HepG2 (cell line): ENCODE measurements around the gene SLC27A2. TPM values are rescaled to one million over a fixed set of nuclear protein-coding genes. Genes with fewer than 3 reads are reported as not detected.

Experiments
- ATAC-seq: fragments of 200-7000 bp; cut with Tn5 transposase; 3 replicates; pipeline ENCODE4 v1.9.1; 2020; ENCODE audit warnings: mild to moderate bottlenecking, moderate library complexity
- BruUV-seq: library from RNA; stranded (reverse); fragments of 400-500 nt; replicated peaks from 2 replicates; lab custom pipeline; 2021; lab: Mats Ljungman, UMichigan
- CTCF ChIA-PET: fragments of 300-600 bp; formaldehyde crosslinking; extraction: SDS; loops from one replicate; lab custom pipeline; 2021; ENCODE audit warnings: low total read pairs, inconsistent platforms, low intra/inter-chr PET ratio; lab: Yijun Ruan, JAX
- POLR2A ChIA-PET: fragments of 350-600 bp; sonication (Branson Sonifier 250); formaldehyde crosslinking; loops from one replicate; lab custom pipeline; 2020; ENCODE audit warnings: antibody characterized with exemption, inconsistent platforms; lab: Yijun Ruan, JAX
- DNase-seq: peaks from one replicate; pipeline ENCODE4 v3.0.0-alpha.2; 2015; ENCODE audit warnings: low spot score
- FAIRE-seq: peaks from 3 replicates; lab custom pipeline; 2011; peaks lifted over from hg19 to GRCh38; lab: Jason Lieb, UNC
- H2AFZ ChIP-seq: one replicate; pipeline ENCODE4 v1.6.1; 2011; ENCODE audit warnings: low read length, inconsistent platforms
- H3K27ac ChIP-seq: fragments of 300-600 bp; 3 replicates; pipeline ENCODE4 v1.8.0; 2011; ENCODE audit warnings: mixed run types, mild to moderate bottlenecking, mixed read lengths, low read length, inconsistent platforms; ENCODE audit not compliant: insufficient read depth; ENCODE audit errors: extremely low read length
- H3K27me3 ChIP-seq, 2 experiments: fragments of 200-600 bp in 1 of 2; 2 replicates in 1 of 2; 3 replicates in 1 of 2; pipeline versions ENCODE4 v1.6.0 to v1.8.0; 2011; ENCODE audit warnings: low read length in 2 of 2, mild to moderate bottlenecking in 2 of 2, moderate library complexity in 2 of 2, inconsistent platforms in 1 of 2; ENCODE audit not compliant: insufficient read depth in 2 of 2, control insufficient read depth in 1 of 2
- H3K36me3 ChIP-seq, 2 experiments: fragments of 200-600 bp in 1 of 2; replicated peaks in 1 of 2; 2 replicates in 1 of 2; 3 replicates in 1 of 2; pipeline versions ENCODE4 v1.5.1 to v1.8.0; 2011; ENCODE audit warnings: low read length in 2 of 2, inconsistent platforms in 1 of 2; ENCODE audit not compliant: insufficient read depth in 2 of 2, control insufficient read depth in 1 of 2
- H3K4me1 ChIP-seq: 2 replicates; pipeline ENCODE4 v1.5.1; 2012; ENCODE audit warnings: low read length, inconsistent platforms; ENCODE audit not compliant: insufficient read depth
- H3K4me2 ChIP-seq: 2 replicates; pipeline ENCODE4 v1.6.0; 2011; ENCODE audit warnings: low read depth, low read length, inconsistent platforms
- H3K4me3 ChIP-seq, 3 experiments: fragments of 200-600 bp in 1 of 3; sonication (generic), shearing (Covaris generic) in 1 of 3; replicated peaks in 1 of 3; 2 replicates each; pipeline ENCODE4 v1.5.1; 2011 to 2016; ENCODE audit warnings: low read length in 3 of 3, inconsistent platforms in 2 of 3, low read depth in 2 of 3, mild to moderate bottlenecking in 2 of 3, control low read depth in 1 of 3, mixed read lengths in 1 of 3; ENCODE audit not compliant: insufficient read depth in 1 of 3
- H3K79me2 ChIP-seq: one replicate; pipeline ENCODE4 v1.6.1; 2011; ENCODE audit warnings: low read length, inconsistent platforms; ENCODE audit not compliant: insufficient read depth
- H3K9ac ChIP-seq: 2 replicates; pipeline ENCODE4 v1.6.0; 2011; ENCODE audit warnings: mild to moderate bottlenecking, low read depth, low read length, inconsistent platforms; ENCODE audit not compliant: insufficient read depth
- H3K9me3 ChIP-seq: 2 replicates; pipeline ENCODE4 v1.5.1; 2012; ENCODE audit warnings: mild to moderate bottlenecking, low read length
- H4K20me1 ChIP-seq: 2 replicates; pipeline ENCODE4 v1.6.0; 2011; ENCODE audit warnings: inconsistent platforms, mild to moderate bottlenecking, low read length, moderate library complexity; ENCODE audit not compliant: insufficient read depth
- PBX3 ChIP-seq: sonication (generic); formaldehyde crosslinking; IDR thresholded peaks from 2 replicates; pipeline ENCODE4 v1.8.1; 2023; ENCODE audit warnings: missing genetic modification reagents, inconsistent platforms, borderline replicate concordance
- TIGD3 ChIP-seq: sonication (generic); formaldehyde crosslinking; IDR thresholded peaks from 2 replicates; pipeline ENCODE4 v1.5.1; 2020; ENCODE audit warnings: mild to moderate bottlenecking, missing genetic modification reagents, borderline replicate concordance
- ZBTB39 ChIP-seq: sonication (generic); formaldehyde crosslinking; IDR thresholded peaks from 2 replicates; pipeline ENCODE4 v1.5.0; 2020; ENCODE audit warnings: missing genetic modification reagents
- ZMYM4 ChIP-seq: sonication (generic); formaldehyde crosslinking; IDR thresholded peaks from 2 replicates; pipeline ENCODE4 v1.8.1; 2023; ENCODE audit warnings: mild to moderate bottlenecking, missing genetic modification reagents
- ZNF263 ChIP-seq: sonication (generic); formaldehyde crosslinking; IDR thresholded peaks from 2 replicates; pipeline ENCODE4 v1.4.0; 2020; ENCODE audit warnings: missing genetic modification reagents
- ZNF367 ChIP-seq: sonication (generic); formaldehyde crosslinking; IDR thresholded peaks from 2 replicates; pipeline ENCODE4 v1.4.0; 2020; ENCODE audit warnings: missing genetic modification reagents, borderline replicate concordance
- WGBS: methylation state at CpG from one replicate; pipeline ENCODE4 v1.1.6; 2017; ENCODE audit warnings: low lambda C conversion rate; 5-methylcytosine and 5-hydroxymethylcytosine counted together
- in situ Hi-C: cut with HindIII; loops from 2 replicates; pipeline ENCODE4 v1.10.0; 2017; ENCODE audit warnings: low pct_unique_long_range_greater_than_20kb; ENCODE audit not compliant: extremely low pct_ligation_motif_present
- intact Hi-C: fragments of 100-400 bp; cut with micrococcal nuclease; formaldehyde crosslinking; loops from one replicate; pipeline ENCODE4 v1.10.0; 2022; ENCODE audit not compliant: unreplicated experiment
- polyA plus RNA-seq, 8 experiments: library from polyadenylated mRNA; depleted of rRNA in 3 of 8; stranded (reverse) in 7 of 8; unstranded in 1 of 8; fragments of >200 nt; fragmentation: Illumina TruSeq in 4 of 8; extraction: Trizol in 4 of 8; gene quantifications; 2 replicates each; pipeline versions ENCODE4 v1.2.1 to v1.2.3, GENCODE V29; 2011 to 2016; ENCODE audit warnings: low read depth in 4 of 8, missing spikeins in 1 of 8, mixed read lengths in 1 of 8; ENCODE audit not compliant: insufficient read depth in 1 of 8
- total RNA-seq, 5 experiments: library from RNA; depleted of rRNA; stranded (reverse); fragments of >200 nt; fragmentation: Illumina TruSeq; extraction: Trizol; gene quantifications; 2 replicates each; pipeline ENCODE4 v1.2.3, GENCODE V29; 2016; ENCODE audit warnings: low read depth in 1 of 5

The SLC27A2 gene
- total and polyA plus RNA-seq, 2 of the 13 experiments (the other 11 are each of a cell fraction or from before 2014, with no cell fraction given) = 14.6 to 23.4 TPM

GRCh38 chr15:50181201-50181968 lies 611 bp upstream of the SLC27A2 start:
- H3K4me2 ChIP-seq = peak overlapping the region; percentile 95
- WGBS = 64% methylated on average over 16 of the region's 16 CpGs
- peak overlapping the region; percentile 45; the same call in 1 of the 2 replicates for H3K9ac ChIP-seq
- in situ Hi-C loops = loop anchor here (10.0 to 25.0 kb wide), 2 partner anchors 133 to 731 kb away; partner anchors contain the start of gene AP4E1
- no peaks in the 10 kb centered on the region for H3K9me3 ChIP-seq
- POLR2A ChIA-PET = interaction anchor here (0.7 kb wide), 1 partner anchor 174 kb away, joined by 3 read pairs; the partner anchor contains the start of gene GABPB1
- H3K4me1 ChIP-seq = peaks cover 47% of the 10 kb centered on the region
- 0 out of 2 replicates have a peak, but pooled peaks have one; percentile 42 for TF ChIP-seq TIGD3
- TF ChIP-seq ZNF367 = no peak
- no peak for TF ChIP-seq ZBTB39 (CRISPR knock-in tag)
- TF ChIP-seq ZNF263 = no peak
- peak; percentile 61; the same call in 1 of the 2 replicates for TF ChIP-seq PBX3
- TF ChIP-seq ZMYM4 (CRISPR knock-in tag) = 0 out of 2 replicates have a peak, but pooled peaks have one; percentile 4
- H4K20me1 ChIP-seq = no peaks in the 10 kb centered on the region
- H3K36me3 ChIP-seq = no peaks in the 10 kb centered on the region
- H3K4me3 ChIP-seq = peak overlapping the region; percentile 58 to 86 (median 83); a peak in 5 of 6 replicates
- intact Hi-C loops = no loop called here
- no peak for DNase-seq
- peak overlapping the region; percentile 28 for H2AFZ ChIP-seq
- H3K27ac ChIP-seq = no peak overlapping the region
- CTCF ChIA-PET = interaction anchor here (1.0 to 1.7 kb wide), 2 partner anchors 134 to 727 kb away, joined by 3 to 16 read pairs; partner anchors contain the start of gene AP4E1
- no TSS peak for BruUV-seq
- H3K79me2 ChIP-seq = peaks cover 3% of the 10 kb centered on the region
- no peak for FAIRE-seq
- no peak for ATAC-seq
- H3K27me3 ChIP-seq = no peaks in the 10 kb centered on the region
